ENCODE data around the gene DNAJB12.

DNAJB12 gene

DNA sequence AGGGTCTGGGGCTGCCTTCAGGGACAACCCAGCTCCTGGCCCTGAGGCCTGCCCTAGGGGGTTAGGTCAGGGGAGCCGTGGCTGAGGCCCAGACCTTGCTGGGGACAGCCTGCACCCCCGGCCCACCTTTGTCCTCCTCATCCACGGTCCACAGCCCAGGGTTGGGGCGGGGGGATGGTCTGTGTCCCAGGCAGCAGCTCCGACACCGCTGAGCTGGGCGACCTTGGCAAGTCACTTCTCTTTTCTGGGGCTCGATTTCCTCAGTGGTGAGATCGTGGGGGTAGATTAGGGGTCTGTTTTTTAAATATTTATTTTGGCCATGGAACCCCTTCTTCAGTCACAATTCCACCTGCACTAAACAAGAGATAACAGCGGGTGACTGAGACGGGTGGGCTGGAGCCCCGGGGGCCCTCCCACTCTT is 30.9 kb downstream of the DNAJB12 start:
- no peak overlapping the region; the same call in 1 of the 2 replicates for H3K9ac ChIP-seq (ENCODE audit: low read length)

DNA sequence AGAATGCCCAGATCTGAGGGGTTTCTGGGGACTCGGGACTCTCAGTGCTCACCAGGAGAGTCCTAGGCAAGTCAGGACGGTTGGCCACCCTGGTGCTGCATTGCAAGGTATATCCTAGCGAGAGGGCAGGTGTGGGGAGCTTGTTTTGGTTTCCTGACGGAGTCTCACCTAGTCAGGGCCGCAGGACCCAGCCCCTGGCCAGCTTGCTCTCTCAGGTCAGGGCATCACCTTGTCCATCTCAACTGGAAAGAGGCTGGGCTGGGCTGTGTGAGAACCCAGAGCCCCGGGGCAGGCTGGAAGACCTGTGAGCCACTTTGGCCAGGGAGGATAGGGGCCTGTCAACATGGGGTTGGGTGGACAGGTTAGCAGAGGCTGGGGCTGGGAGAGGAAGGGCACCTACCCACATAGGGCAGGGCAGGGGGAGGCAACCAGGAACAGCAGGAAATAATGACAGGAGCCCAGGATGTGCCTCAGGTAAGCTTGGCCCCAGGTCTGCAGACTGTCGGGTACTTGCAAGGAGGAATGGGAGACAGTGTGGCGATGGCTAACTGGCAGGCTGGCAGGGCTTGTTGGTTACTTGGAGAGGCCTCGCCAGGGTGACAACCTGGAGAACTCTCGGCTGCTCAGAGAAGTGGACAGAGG is 31.5 kb downstream of the DNAJB12 start:
- Histone ChIP-seq H3K9ac (ENCODE audit: low read length) (no peak overlapping the region; the same call in 1 of the 2 replicates), H4K20me1 (ENCODE audit: low read depth, low read length) (no peaks in the 10 kb centered on the region), H3K36me3 (ENCODE audit: low read length) (no peaks in the 10 kb centered on the region), H3K79me2 (ENCODE audit: insufficient read depth, low read length) (no peaks in the 10 kb centered on the region), H3K27me3 (ENCODE audit: low read length) (no peaks in the 10 kb centered on the region), H3K4me3 (ENCODE audit: insufficient read depth, low read length, poor library complexity, severe bottlenecking) (no peak overlapping the region), H3F3A (ENCODE audit: insufficient read depth) (peaks cover 33% of the 10 kb centered on the region), H3K4me2 (ENCODE audit: low read depth, low read length, poor library complexity, severe bottlenecking) (peak overlapping the region; percentile 2), H3K9me3 (ENCODE audit: insufficient read depth, low read length) (no peaks in the 10 kb centered on the region), H2AFZ (ENCODE audit: low read depth, low read length, severe bottlenecking) (no peak overlapping the region), H3K9me2 (replicated peaks; ENCODE audit: insufficient read depth, low read length) (no peaks in the 10 kb centered on the region), H3K27ac (ENCODE audit: low read depth, low read length) (no peak overlapping the region; the same call in 1 of the 2 replicates)
- no peak for TF ChIP-seq EZH2phosphoT487 (conservative IDR thresholded peaks at IDR 0.05; ENCODE audit: low read length)
- TF ChIP-seq, protein P1, sequence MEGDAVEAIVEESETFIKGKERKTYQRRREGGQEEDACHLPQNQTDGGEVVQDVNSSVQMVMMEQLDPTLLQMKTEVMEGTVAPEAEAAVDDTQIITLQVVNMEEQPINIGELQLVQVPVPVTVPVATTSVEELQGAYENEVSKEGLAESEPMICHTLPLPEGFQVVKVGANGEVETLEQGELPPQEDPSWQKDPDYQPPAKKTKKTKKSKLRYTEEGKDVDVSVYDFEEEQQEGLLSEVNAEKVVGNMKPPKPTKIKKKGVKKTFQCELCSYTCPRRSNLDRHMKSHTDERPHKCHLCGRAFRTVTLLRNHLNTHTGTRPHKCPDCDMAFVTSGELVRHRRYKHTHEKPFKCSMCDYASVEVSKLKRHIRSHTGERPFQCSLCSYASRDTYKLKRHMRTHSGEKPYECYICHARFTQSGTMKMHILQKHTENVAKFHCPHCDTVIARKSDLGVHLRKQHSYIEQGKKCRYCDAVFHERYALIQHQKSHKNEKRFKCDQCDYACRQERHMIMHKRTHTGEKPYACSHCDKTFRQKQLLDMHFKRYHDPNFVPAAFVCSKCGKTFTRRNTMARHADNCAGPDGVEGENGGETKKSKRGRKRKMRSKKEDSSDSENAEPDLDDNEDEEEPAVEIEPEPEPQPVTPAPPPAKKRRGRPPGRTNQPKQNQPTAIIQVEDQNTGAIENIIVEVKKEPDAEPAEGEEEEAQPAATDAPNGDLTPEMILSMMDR (IDR thresholded peaks at IDR 0.05; ENCODE audit: insufficient read depth, low read length, poor library complexity, severe bottlenecking), result no peak

More for the DNA sequence above, 30.9 kb downstream of the DNAJB12 start:
- peak overlapping the region; percentile 2 for H3K4me2 ChIP-seq (ENCODE audit: low read depth, low read length, poor library complexity, severe bottlenecking)
- no peaks in the 10 kb centered on the region for H3K79me2 ChIP-seq (ENCODE audit: insufficient read depth, low read length)
- H3K27me3 ChIP-seq (ENCODE audit: low read length), result no peaks in the 10 kb centered on the region
- H3F3A ChIP-seq (ENCODE audit: insufficient read depth), result peaks cover 36% of the 10 kb centered on the region
- H4K20me1 ChIP-seq (ENCODE audit: low read depth, low read length), result no peaks in the 10 kb centered on the region
- no peak overlapping the region for H2AFZ ChIP-seq (ENCODE audit: low read depth, low read length, severe bottlenecking)
- H3K36me3 ChIP-seq (ENCODE audit: low read length), result no peaks in the 10 kb centered on the region
- peak overlapping the region; percentile 29; the same call in 1 of the 2 replicates for H3K27ac ChIP-seq (ENCODE audit: low read depth, low read length)
- no peak for TF ChIP-seq EZH2phosphoT487 (conservative IDR thresholded peaks at IDR 0.05; ENCODE audit: low read length)
- TF ChIP-seq, protein P1 (IDR thresholded peaks at IDR 0.05; ENCODE audit: insufficient read depth, low read length, poor library complexity, severe bottlenecking), result no peak
- H3K4me3 ChIP-seq (ENCODE audit: insufficient read depth, low read length, poor library complexity, severe bottlenecking), result no peak overlapping the region
- no peaks in the 10 kb centered on the region for H3K9me2 ChIP-seq (replicated peaks; ENCODE audit: insufficient read depth, low read length)
- no peaks in the 10 kb centered on the region for H3K9me3 ChIP-seq (ENCODE audit: insufficient read depth, low read length)

DNA sequence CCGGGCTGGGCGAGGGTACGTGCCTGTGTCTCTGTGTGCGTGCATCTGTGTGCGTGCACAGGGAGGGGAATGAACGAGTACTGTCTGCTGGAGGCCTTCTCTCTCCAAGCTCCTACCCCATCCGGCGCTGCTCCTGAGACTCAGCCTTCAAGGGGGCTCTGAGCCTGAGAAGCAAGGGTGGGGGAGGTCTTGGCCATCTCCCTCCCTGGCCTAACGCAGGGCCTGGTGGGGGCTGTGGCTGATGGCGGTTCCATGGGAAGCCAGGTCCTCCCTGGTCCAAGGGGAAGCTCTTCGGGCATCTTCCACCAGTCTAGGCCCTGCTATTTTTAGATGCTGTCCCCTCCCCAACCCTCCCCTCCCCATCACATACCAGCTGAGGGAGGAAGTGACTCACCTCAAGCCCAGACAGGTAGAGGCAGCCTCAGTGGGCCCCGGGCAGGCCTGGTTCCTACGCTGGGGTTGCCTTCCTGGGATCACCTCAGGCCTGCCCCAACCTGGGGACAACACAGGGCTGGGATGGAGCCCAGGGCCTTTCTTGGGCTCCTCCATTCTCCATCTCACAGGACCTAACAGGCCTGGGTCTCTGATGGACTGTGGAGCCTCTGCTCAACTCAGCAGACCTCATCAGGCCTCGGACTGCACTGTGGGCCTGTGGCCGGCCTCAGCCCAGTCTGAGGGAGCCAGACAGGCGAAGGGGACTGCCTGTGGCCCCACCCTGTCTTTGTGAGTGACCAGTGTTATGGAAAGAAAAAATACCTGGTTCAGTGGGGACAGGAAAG is 32.2 kb downstream of the DNAJB12 start:
- H3K4me3 ChIP-seq (ENCODE audit: insufficient read depth, low read length, poor library complexity, severe bottlenecking), result no peak overlapping the region
- H3K27ac ChIP-seq (ENCODE audit: low read depth, low read length), result no peak overlapping the region
- H3F3A ChIP-seq (ENCODE audit: insufficient read depth), result peaks cover 31% of the 10 kb centered on the region
- no peaks in the 10 kb centered on the region for H3K27me3 ChIP-seq (ENCODE audit: low read length)
- H4K20me1 ChIP-seq (ENCODE audit: low read depth, low read length), result no peaks in the 10 kb centered on the region
- no peaks in the 10 kb centered on the region for H3K9me2 ChIP-seq (replicated peaks; ENCODE audit: insufficient read depth, low read length)
- H2AFZ ChIP-seq (ENCODE audit: low read depth, low read length, severe bottlenecking), result no peak overlapping the region
- H3K36me3 ChIP-seq (ENCODE audit: low read length), result no peaks in the 10 kb centered on the region
- H3K4me2 ChIP-seq (ENCODE audit: low read depth, low read length, poor library complexity, severe bottlenecking), result no peak overlapping the region
- H3K79me2 ChIP-seq (ENCODE audit: insufficient read depth, low read length), result no peaks in the 10 kb centered on the region
- no peak for TF ChIP-seq EZH2phosphoT487 (conservative IDR thresholded peaks at IDR 0.05; ENCODE audit: low read length)
- TF ChIP-seq, protein P1 (IDR thresholded peaks at IDR 0.05; ENCODE audit: insufficient read depth, low read length, poor library complexity, severe bottlenecking), result no peak
- no peak overlapping the region for H3K9ac ChIP-seq (ENCODE audit: low read length)
- no peaks in the 10 kb centered on the region for H3K9me3 ChIP-seq (ENCODE audit: insufficient read depth, low read length)
